Measurements from ENCODE around the gene IPO13.

The IPO13 gene

DNA sequence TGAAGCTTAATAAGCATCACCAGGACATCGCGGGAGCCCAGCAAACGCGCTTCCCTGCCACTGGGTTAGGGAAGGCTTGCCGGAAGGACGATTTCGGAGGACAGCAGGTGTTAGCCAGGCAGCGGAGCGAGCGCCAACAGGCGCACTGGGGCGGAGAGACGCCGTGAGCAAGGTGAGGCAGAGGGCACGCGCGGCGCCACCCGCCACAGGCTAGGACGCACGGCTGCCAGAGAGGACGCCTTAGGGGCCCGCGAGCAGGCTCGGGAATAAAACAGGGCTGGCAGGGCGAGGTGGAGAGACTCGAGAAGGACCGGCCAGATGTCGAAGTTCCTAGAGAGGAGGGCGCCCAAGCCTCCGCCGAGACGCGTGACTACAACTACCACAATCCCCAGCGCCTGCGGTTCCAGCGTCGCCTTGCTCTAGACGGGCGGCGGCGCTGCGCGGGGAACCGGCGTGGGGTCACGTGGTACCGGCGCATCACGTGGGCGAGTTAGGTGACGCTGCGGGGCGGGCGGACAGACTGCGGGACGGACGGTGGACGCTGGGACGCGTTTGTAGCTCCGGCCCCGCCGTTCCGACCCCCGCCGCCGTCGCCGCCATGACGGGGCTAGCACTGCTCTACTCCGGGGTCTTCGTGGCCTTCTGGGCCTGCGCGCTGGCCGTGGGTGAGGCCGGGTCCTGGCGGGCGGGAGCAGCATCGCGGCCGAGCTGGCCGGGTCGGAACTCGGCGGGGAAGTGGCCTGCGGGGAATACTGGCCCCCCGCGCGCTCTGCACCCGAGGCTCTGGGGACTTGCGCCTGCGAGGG lies 27.9 kb downstream of the IPO13 start, which contains the start of gene ATP6V0B:
TSS of gene ATP6V0B (plus strand) at position 518 of the 806 bp plus-strand sequence. CDS start at position 599, 81 bp downstream.
- H2AFZ ChIP-seq (ENCODE audit: low read depth, low read length), result peak within 1 kb of the TSS; percentile 78
- H3K4me2 ChIP-seq (ENCODE audit: insufficient read depth, low read length), result peak within 1 kb of the TSS; percentile 74
- H3K9me3 ChIP-seq (ENCODE audit: insufficient read depth, low read length, severe bottlenecking), result no peaks in the 10 kb centered on the region
- DNase-seq (peak; percentile 92), ATAC-seq (ENCODE audit: insufficient read depth, low read depth) (peak; percentile 77)
- peaks cover 40% of the 10 kb centered on the region for H3K79me2 ChIP-seq (ENCODE audit: insufficient read depth, low read length)
- peak within 1 kb of the TSS; percentile 90 for H3K9ac ChIP-seq (ENCODE audit: low read depth, low read length)
- H3K36me3 ChIP-seq (ENCODE audit: insufficient read depth, low read length), result peaks cover 39% of the 10 kb centered on the region
- peak within 1 kb of the TSS; percentile 70 to 96 for H3K4me3 ChIP-seq (ENCODE audit: low read depth in 1 of 2, low read length in 2 of 2)
- H3K4me1 ChIP-seq (ENCODE audit: insufficient read depth, low read length), result peaks cover 61% of the 10 kb centered on the region
- H4K20me1 ChIP-seq (ENCODE audit: insufficient read depth, low read length), result peaks cover 30% of the 10 kb centered on the region
- peak within 1 kb of the TSS; percentile 77 for H3K27ac ChIP-seq (ENCODE audit: low read length)
- H3K27me3 ChIP-seq (ENCODE audit: insufficient read depth, low read length, poor library complexity), result no peaks in the 10 kb centered on the region
- TF ChIP-seq CTCF (IDR thresholded peaks at IDR 0.05; ENCODE audit: borderline replicate concordance, extremely low read depth, low read length, poor library complexity, severe bottlenecking) (peak; percentile 22), EZH2 (IDR thresholded peaks at IDR 0.05; ENCODE audit: borderline replicate concordance, low read depth, low read length, severe bottlenecking) (no peak)

- Histone ChIP-seq H3K27ac (ENCODE audit: low read length) (peak overlapping the region; percentile 77), H3K36me3 (ENCODE audit: insufficient read depth, low read length) (peaks cover 39% of the 10 kb centered on the region), H3K9me3 (ENCODE audit: insufficient read depth, low read length, severe bottlenecking) (no peaks in the 10 kb centered on the region), H3K79me2 (ENCODE audit: insufficient read depth, low read length) (peaks cover 34% of the 10 kb centered on the region), H4K20me1 (ENCODE audit: insufficient read depth, low read length) (peaks cover 30% of the 10 kb centered on the region), H3K4me1 (ENCODE audit: insufficient read depth, low read length) (peaks cover 60% of the 10 kb centered on the region), H3K4me2 (ENCODE audit: insufficient read depth, low read length) (peak overlapping the region; percentile 74), H2AFZ (ENCODE audit: low read depth, low read length) (peak overlapping the region; percentile 78), H3K4me3 (ENCODE audit: low read depth in 1 of 2, low read length in 2 of 2) (peak overlapping the region; percentile 70 to 96), H3K27me3 (ENCODE audit: insufficient read depth, low read length, poor library complexity) (peaks cover 4% of the 10 kb centered on the region), H3K9ac (ENCODE audit: low read depth, low read length) (peak overlapping the region; percentile 90)
- peak; percentile 65 for ATAC-seq (ENCODE audit: insufficient read depth, low read depth)
- DNase-seq, result peak; percentile 77
- TF ChIP-seq CTCF (IDR thresholded peaks at IDR 0.05; ENCODE audit: borderline replicate concordance, extremely low read depth, low read length, poor library complexity, severe bottlenecking) (peak; percentile 2), EZH2 (IDR thresholded peaks at IDR 0.05; ENCODE audit: borderline replicate concordance, low read depth, low read length, severe bottlenecking) (no peak)
These were observed 28.7 kb downstream of the IPO13 start for GRCh38 chr1:43975249-43975961.

DNA sequence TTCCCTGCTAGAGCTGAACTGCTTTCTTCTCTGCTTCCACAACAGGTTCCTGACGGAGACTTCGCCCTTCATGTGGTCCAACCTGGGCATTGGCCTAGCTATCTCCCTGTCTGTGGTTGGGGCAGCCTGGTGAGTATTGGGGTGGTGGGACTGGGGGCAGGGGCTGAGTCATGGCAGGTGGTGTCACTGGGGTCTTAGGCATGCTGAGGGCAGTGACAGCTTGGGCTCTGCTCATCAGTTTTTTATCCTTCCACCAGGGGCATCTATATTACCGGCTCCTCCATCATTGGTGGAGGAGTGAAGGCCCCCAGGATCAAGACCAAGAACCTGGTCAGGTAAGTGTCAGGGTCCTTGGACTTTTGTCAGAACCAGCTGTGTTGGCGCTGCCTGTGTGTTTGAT lies 29.3 kb downstream of the IPO13 start:
- H3K4me3 ChIP-seq (ENCODE audit: low read depth in 1 of 2, low read length in 2 of 2), result peak overlapping the region; percentile 70 to 96; a peak in 3 of 4 replicates
- ATAC-seq (ENCODE audit: insufficient read depth, low read depth) (no peak), DNase-seq (no peak)
- no peaks in the 10 kb centered on the region for H3K9me3 ChIP-seq (ENCODE audit: insufficient read depth, low read length, severe bottlenecking)
- peak overlapping the region; percentile 90 for H3K9ac ChIP-seq (ENCODE audit: low read depth, low read length)
- no peak for TF ChIP-seq CTCF (IDR thresholded peaks at IDR 0.05; ENCODE audit: borderline replicate concordance, extremely low read depth, low read length, poor library complexity, severe bottlenecking)
- no peak for TF ChIP-seq EZH2 (IDR thresholded peaks at IDR 0.05; ENCODE audit: borderline replicate concordance, low read depth, low read length, severe bottlenecking)
- peaks cover 30% of the 10 kb centered on the region for H4K20me1 ChIP-seq (ENCODE audit: insufficient read depth, low read length)
- peaks cover 39% of the 10 kb centered on the region for H3K36me3 ChIP-seq (ENCODE audit: insufficient read depth, low read length)
- H3K4me2 ChIP-seq (ENCODE audit: insufficient read depth, low read length), result peak overlapping the region; percentile 74
- H3K27me3 ChIP-seq (ENCODE audit: insufficient read depth, low read length, poor library complexity), result peaks cover 7% of the 10 kb centered on the region
- H3K27ac ChIP-seq (ENCODE audit: low read length), result peak overlapping the region; percentile 77; the same call in 1 of the 2 replicates
- no peak overlapping the region for H2AFZ ChIP-seq (ENCODE audit: low read depth, low read length)
- peaks cover 27% of the 10 kb centered on the region for H3K79me2 ChIP-seq (ENCODE audit: insufficient read depth, low read length)
- peaks cover 54% of the 10 kb centered on the region for H3K4me1 ChIP-seq (ENCODE audit: insufficient read depth, low read length)
